GM20431 (cell line): Measurements from ENCODE around the gene TEX44.

ENCODE experiments used
- in situ Hi-C: fragments of 300-500 bp; cut with MseI, MboI; formaldehyde crosslinking; loops from one replicate; pipeline ENCODE4 v1.15.0; 2020; ENCODE audit warnings: low sequenced_read_pairs; ENCODE audit not compliant: unreplicated experiment

The TEX44 gene

DNA sequence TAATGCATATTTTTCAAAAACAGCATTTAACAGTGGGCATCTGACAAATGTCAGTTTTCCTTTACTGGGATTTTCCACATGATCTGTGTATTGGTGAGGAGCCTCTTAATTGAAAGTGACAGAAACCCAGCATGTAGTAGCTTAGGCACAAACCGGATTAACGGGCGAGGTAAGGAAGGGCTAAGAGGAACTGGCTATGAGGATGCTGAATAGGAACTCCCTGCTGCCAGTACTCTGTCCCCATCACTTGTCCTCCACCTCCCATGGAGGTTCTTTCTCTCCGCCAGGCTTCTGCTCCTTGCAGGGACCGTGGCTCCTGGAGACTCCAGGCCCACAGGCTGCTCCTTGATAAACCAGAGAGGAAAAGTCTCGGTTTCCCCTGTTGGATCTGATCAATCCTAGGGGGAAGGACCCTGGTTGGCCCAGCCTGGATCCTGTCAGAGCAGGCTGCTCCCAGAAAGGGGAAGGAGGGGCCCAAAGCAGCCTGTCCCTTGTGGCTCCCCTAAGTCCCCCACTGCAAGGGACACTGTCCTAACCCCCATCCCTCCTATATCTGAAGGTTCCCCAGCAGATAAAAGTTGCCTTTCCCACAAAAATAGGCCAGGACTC lies 10.3 kb downstream of the TEX44 start:
- in situ Hi-C loops, result no loop called here

GRCh38 chr2:231604101-231604684 lies 11.5 kb downstream of the TEX44 start:
- in situ Hi-C loops, result no loop called here

- in situ Hi-C loops, result no loop called here
These were observed 12.3 kb downstream of the TEX44 start for GRCh38 chr2:231604685-231605606.

DNA sequence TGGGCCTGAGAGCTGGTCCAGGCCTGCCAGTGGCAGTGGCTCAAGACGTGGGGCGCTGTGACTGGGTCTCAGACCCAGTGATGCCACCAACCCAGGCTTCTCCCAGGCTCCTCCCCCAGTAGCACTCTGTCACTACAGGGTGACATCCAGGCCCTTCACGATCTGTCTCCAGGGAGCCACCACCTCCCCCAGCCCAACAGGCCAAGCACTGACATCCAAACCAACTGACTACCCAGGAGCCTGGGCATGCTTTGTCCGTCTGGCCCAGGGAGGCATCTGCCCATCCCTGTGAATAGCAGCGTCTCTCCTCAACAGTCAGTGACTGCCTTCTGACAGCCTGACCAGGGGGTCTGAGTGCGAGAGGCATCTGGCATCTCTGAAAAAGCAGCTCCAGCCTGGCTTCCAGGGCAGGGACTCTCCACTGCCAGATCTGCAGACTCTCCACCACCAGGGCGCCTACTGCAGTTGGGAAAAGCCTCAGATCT lies 13.0 kb downstream of the TEX44 start:
- in situ Hi-C loops, result no loop called here

DNA sequence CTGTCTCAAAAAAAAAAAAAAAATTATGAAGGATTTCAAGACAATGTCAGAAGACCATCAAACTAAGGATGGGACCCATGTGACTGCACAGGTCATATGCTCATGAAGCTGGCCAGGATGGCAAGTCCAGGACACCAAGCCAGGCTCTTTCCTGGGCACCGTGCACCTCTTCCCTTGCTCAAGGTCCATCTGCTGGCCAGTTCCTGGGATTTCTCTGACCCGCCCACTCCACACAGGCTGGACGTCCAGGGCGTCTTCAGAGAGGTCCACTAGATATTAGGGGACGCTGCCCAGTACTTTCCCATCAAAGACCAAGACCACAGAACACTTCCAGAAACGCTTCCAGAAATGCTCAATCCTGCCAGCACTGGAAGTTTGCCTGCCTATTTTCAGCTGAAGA lies 14.3 kb downstream of the TEX44 start:
- in situ Hi-C loops, result no loop called here

- in situ Hi-C loops, result loop anchor here (10.0 kb wide), 1 partner anchor 103 kb away; no protein-coding TSS in a partner anchor
These were observed 18.8 kb downstream of the TEX44 start for GRCh38 chr2:231611273-231612108.

- in situ Hi-C loops, result loop anchor here (10.0 kb wide), 1 partner anchor 103 kb away; no protein-coding TSS in a partner anchor
These were observed 19.4 kb downstream of the TEX44 start for GRCh38 chr2:231612109-231612455.

- in situ Hi-C loops, result loop anchor here (10.0 kb wide), 1 partner anchor 102 kb away; no protein-coding TSS in a partner anchor
These were observed 20.0 kb downstream of the TEX44 start for GRCh38 chr2:231612456-231613330.

GRCh38 chr2:231613331-231613662 lies 20.6 kb downstream of the TEX44 start:
- in situ Hi-C loops, result loop anchor here (10.0 kb wide), 1 partner anchor 102 kb away; no protein-coding TSS in a partner anchor

- in situ Hi-C loops, result loop anchor here (10.0 kb wide), 1 partner anchor 101 kb away; no protein-coding TSS in a partner anchor
These were observed 21.2 kb downstream of the TEX44 start for GRCh38 chr2:231613663-231614558.

DNA sequence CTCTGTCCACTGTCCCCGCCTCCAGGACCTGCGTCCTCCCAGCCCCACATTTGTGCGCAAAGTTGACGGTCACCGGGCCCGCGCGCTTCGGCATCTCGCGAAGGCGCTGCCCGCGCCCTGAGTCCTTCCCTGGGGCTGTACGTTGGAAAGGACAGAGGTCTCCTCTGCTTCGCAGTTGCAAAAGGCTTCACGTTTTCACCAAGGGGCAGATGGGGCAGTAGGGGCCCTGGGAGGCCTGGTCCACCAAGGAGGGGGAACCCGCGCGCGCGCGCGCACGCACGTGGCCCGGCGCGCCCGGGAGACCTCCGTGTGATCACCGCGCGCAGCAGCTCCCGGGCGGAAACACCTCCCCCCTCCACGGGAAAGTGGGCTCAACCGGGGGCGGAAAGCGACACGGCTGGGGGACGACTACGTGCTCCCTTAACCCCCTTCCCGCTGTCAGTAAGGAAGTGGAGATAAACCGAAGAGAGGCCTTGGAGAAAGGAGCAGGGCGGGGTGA lies 21.9 kb downstream of the TEX44 start:
- in situ Hi-C loops, result loop anchor here (10.0 kb wide), 1 partner anchor 100 kb away; no protein-coding TSS in a partner anchor

GRCh38 chr2:231615058-231615671 lies 22.5 kb downstream of the TEX44 start:
- in situ Hi-C loops, result loop anchor here (10.0 kb wide), 1 partner anchor 100 kb away; no protein-coding TSS in a partner anchor

GRCh38 chr2:231616296-231616695 lies 23.6 kb downstream of the TEX44 start:
- in situ Hi-C loops, result loop anchor here (10.0 kb wide), 1 partner anchor 99 kb away; no protein-coding TSS in a partner anchor

DNA sequence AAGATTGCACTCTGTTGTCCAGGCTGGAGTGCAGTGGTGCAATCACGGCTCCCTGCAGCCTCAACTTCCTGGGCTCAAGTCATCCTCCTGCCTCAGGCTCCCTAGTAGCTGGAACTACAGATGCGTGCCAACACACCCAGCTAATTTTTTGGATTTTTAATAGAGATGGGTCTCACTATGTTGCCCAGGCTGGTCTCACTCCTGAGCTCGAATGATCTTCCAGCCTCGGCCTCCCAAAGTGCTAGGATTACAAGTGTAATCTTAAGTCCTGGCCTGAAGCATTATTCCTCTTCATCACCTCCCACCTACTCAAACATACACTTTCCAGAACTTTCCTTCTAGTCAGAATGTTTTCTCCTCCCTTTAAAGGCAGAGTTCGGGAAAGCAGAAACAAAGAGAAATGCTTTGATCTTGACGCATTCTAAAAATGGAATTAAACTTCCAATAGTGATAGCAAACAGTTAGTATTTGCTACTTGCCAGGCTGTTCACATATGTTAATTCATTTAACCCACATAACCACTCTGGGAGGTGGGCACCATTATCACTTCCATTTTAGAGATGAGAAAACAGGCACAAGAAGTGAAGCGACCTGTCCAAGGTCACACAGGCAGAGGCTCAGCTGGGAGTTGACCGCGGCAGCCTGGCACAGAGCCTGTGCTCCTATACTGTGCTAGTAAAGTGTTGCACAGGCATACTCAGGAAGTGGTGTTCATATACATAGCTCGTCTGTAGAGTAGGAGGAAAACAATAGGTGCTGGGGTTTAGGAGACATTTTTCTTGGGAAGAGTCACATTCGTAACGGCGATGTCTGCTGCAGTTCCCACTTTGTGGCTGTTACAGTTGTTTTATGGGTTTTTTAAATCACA lies 24.6 kb downstream of the TEX44 start:
- in situ Hi-C loops, result loop anchor here (10.0 kb wide), 1 partner anchor 98 kb away; no protein-coding TSS in a partner anchor

DNA sequence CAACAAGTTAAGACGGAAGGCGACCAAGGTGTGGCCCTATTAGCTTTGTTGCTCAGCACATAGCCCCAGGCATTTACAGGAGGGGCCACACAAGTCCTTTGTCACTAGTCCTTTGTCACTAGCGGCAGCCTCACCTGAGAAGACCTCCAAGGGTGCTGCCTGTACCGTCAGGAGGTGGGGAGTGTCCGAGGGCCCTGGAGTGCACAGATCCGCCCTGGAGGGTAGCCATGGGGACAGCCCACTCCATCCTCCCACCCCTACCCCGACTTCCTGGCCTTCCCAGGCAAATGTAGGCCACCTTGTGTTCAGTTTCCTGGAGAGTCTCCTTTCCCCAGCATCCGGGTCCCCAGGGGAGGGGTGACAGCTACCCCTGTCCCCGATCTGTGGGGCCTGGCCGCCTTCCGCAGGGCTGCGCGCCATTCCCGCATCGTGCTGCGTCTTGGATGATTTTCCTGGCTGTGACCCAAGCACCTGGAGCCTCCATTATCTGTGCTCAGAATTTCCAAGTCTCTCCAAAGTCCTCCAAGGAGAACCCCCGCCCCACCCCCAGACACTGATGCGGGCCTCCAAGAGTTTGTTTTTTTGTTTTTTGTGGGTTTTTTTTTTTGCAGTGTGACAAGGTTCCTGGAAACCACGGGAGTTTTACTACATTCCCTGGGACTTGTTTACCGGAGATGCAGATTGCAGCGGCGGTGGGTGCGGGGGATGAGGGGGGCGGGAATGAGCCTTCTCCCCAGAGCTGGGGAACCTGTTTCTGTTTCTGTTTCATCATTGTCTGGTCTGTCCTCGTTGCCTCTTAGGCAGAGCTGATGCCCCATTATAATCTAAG lies 28.6 kb downstream of the TEX44 start:
- in situ Hi-C loops, result no loop called here
